Measurements from ENCODE around the gene GRM4.

DNA sequence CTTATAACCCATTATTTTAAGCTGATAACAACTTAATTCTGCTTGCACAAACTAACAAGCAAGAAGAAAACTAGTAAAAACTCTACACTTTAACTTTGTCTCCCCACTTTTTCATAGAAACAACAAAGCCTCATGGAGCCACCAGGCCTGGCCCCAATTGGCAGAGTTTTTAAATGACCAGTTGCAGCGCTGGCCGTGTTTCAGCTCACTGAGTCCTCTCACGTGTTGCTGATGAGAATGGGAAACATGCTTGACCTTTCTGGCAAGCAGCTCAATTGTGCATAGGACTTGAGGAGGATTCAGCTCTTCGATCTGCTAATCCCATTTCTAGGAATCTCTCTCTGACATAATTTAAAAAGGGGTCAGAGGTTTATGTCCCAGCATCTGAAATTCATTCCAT is 24.5 kb upstream of the GRM4 start:
- TF ChIP-seq YY1 (IDR thresholded peaks at IDR 0.05; ENCODE audit: insufficient read depth, insufficient read length), result no peak
- no peak for TF ChIP-seq SUZ12 (IDR thresholded peaks at IDR 0.05; ENCODE audit: extremely low read depth, insufficient read depth, insufficient read length)
- no peak for TF ChIP-seq ZNF274 (IDR thresholded peaks at IDR 0.05; ENCODE audit: low read depth, low read length)
